GM12892 (cell line): ENCODE results near the gene FUNDC2.

ENCODE experiments used
- POLR2A ChIP-seq: IDR thresholded peaks from 2 replicates; pipeline ENCODE4 v1.6.1; 2011; ENCODE audit warnings: low read depth, low read length, control low read depth
- POLR2AphosphoS5 ChIP-seq: IDR thresholded peaks from 2 replicates; pipeline ENCODE4 v1.6.1; 2011; ENCODE audit warnings: low read depth, low read length, control low read depth
- TAF1 ChIP-seq: IDR thresholded peaks from 2 replicates; pipeline ENCODE4 v1.6.1; 2011; ENCODE audit warnings: low read depth, mild to moderate bottlenecking, control low read depth, low read length, borderline replicate concordance

DNA sequence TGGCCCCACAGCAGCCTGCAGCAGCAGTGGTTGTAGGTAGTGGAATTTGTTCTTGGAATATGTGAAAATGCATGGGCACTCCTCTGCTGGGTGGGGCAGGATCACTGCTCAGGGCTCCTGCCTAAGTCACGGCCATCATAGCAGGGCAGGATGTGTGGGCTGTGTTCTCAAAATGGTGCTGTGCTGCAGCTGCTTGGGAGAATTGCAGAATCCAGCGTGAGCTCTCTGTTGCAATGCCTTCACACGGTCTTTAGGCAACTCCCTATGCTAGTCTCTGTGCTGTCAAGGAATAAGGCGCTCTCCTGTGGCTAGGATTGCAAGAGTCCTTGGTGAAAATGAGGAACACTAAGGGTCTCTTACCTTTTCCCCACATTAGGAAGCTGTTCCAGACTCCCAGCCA lies 47.0 kb upstream of the FUNDC2 start:
- TF ChIP-seq POLR2AphosphoS5, result no peak
- no peak for TF ChIP-seq POLR2A
- TF ChIP-seq TAF1, result no peak
